NCI-H345 treated with DMSO at 0.1 percent for 48 hours (cell line): ENCODE data around the gene WASF3.

Experiments used
- DNase-seq: peaks from one replicate; lab custom pipeline; 2025; ENCODE audit not compliant: unreplicated experiment; lab: John Stamatoyannopoulos, UW

The WASF3 gene

GRCh38 chr13:26557393-26558073, at the start of gene WASF3:
WASF3 (plus strand) TSS chr13:26557683; CDS start chr13:26642271, 84,588 bp downstream.
- DNase-seq: peak; percentile 80

GRCh38 chr13:26508885-26509284, 48.6 kb upstream of the WASF3 start:
- no peak for DNase-seq

GRCh38 chr13:26509491-26509890, 48.0 kb upstream of the WASF3 start:
- no peak for DNase-seq

- no peak for DNase-seq
These were observed 43.6 kb upstream of the WASF3 start for GRCh38 chr13:26513931-26514330.

- no peak for DNase-seq
These were observed 41.8 kb upstream of the WASF3 start for GRCh38 chr13:26515721-26516120.

- no peak for DNase-seq
These were observed 39.5 kb upstream of the WASF3 start for GRCh38 chr13:26517936-26518335.

- DNase-seq: no peak
These were observed 39.0 kb upstream of the WASF3 start for GRCh38 chr13:26518451-26518959.

GRCh38 chr13:26522571-26522970, 34.9 kb upstream of the WASF3 start:
- no peak for DNase-seq

GRCh38 chr13:26523007-26523406, 34.5 kb upstream of the WASF3 start:
- DNase-seq: no peak

GRCh38 chr13:26525528-26525927, 32.0 kb upstream of the WASF3 start:
- no peak for DNase-seq

- DNase-seq: no peak
These were observed 30.7 kb upstream of the WASF3 start for GRCh38 chr13:26526702-26527216.

GRCh38 chr13:26528527-26528926, 29.0 kb upstream of the WASF3 start:
- DNase-seq: no peak

- DNase-seq: no peak
These were observed 28.0 kb upstream of the WASF3 start for GRCh38 chr13:26529441-26529840.

- no peak for DNase-seq
These were observed 25.7 kb upstream of the WASF3 start for GRCh38 chr13:26531742-26532141.

GRCh38 chr13:26534036-26534726, 23.3 kb upstream of the WASF3 start:
- DNase-seq: no peak

GRCh38 chr13:26538363-26539317, 18.8 kb upstream of the WASF3 start:
- DNase-seq: no peak

- no peak for DNase-seq
These were observed 17.7 kb upstream of the WASF3 start for GRCh38 chr13:26539738-26540292.

GRCh38 chr13:26540334-26540733, 17.1 kb upstream of the WASF3 start:
- DNase-seq: no peak

GRCh38 chr13:26541041-26541440, 16.4 kb upstream of the WASF3 start:
- DNase-seq: no peak

- no peak for DNase-seq
These were observed 15.6 kb upstream of the WASF3 start for GRCh38 chr13:26541678-26542568.
